Prostate gland (tissue), 2 donors: ENCODE data around the gene BAIAP2L1. TPM values are rescaled to one million over a fixed set of nuclear protein-coding genes. Genes with fewer than 3 reads are reported as not detected.
A peak's percentile ranks its signal among the peaks of the same experiment; 100 is the strongest.
"Not testable (repeated sequence)": the region's sequence is repeated elsewhere in the genome, so short reads cannot be mapped to it uniquely, and the experiment has no call there.

Experiments
- DNase-seq: peaks from one replicate; pipeline ENCODE4 v3.0.0-alpha.2; 2019; ENCODE audit warnings: low spot score
- H3K27ac ChIP-seq, 2 donors: fragments of 200-600 bp; sonication (generic); 2 replicates each; pipeline ENCODE4 v1.5.1; 2017 to 2019
- H3K27me3 ChIP-seq: fragments of 200-600 bp; sonication (generic); replicated peaks from 2 replicates; pipeline ENCODE4 v1.5.1; 2019; ENCODE audit not compliant: insufficient read depth
- H3K36me3 ChIP-seq, 2 donors: fragments of 200-600 bp; sonication (generic); 1 replicate in 1 of 2; 2 replicates in 1 of 2; pipeline versions ENCODE4 v1.5.1 to v1.8.1; 2017 to 2019
- H3K4me1 ChIP-seq: fragments of 200-600 bp; sonication (generic); replicated peaks from 2 replicates; pipeline ENCODE4 v1.5.1; 2019
- H3K4me3 ChIP-seq, 2 donors: fragments of 200-600 bp; sonication (generic); 2 replicates each; pipeline ENCODE4 v1.5.1; 2017 to 2019
- H3K9me3 ChIP-seq: fragments of 200-600 bp; sonication (generic); 2 replicates; pipeline ENCODE4 v1.5.1; 2017
- CTCF ChIP-seq, 4 experiments: fragments of 200-600 bp in 2 of 4; fragments of 450-650 bp in 2 of 4; sonication (generic) in 2 of 4; IDR thresholded peaks; 1 replicate in 3 of 4; 2 replicates in 1 of 4; pipeline ENCODE4 v1.5.1; 2016 to 2019; ENCODE audit warnings: antibody characterized with exemption in 4 of 4, mild to moderate bottlenecking in 2 of 4, moderate library complexity in 2 of 4
- POLR2A ChIP-seq: fragments of 450-650 bp; IDR thresholded peaks from one replicate; pipeline ENCODE4 v1.6.1; 2016; ENCODE audit warnings: antibody characterized with exemption, mild to moderate bottlenecking
- POLR2AphosphoS5 ChIP-seq: sonication (generic); formaldehyde crosslinking; IDR thresholded peaks from one replicate; pipeline ENCODE4 v1.6.1; 2017; ENCODE audit warnings: antibody characterized with exemption
- WGBS: methylation state at CpG from one replicate; pipeline ENCODE4 v1.1.5; 2018; 5-methylcytosine and 5-hydroxymethylcytosine counted together
- intact Hi-C: fragments of 100-400 bp; cut with DNase I; formaldehyde crosslinking; loops from one replicate; pipeline ENCODE4 v1.14.2; 2022
- total RNA-seq, 2 donors: library from RNA; depleted of rRNA; stranded (reverse); fragments of >200 nt; gene quantifications; one replicate each; pipeline ENCODE4 v1.1.0, GENCODE V29; 2016

The BAIAP2L1 gene
- total RNA-seq, 2 donors from 2014 or later, result 24.7 to 41.6 TPM

GRCh38 chr7:98418271-98418635 lies 17.4 kb upstream of the BAIAP2L1 start:
- 87% methylated on average over 7 of the region's 7 CpGs for WGBS
- intact Hi-C loops, result no loop called here
- no peak overlapping the region for H3K4me3 ChIP-seq
- H3K9me3 ChIP-seq, result no peaks in the 10 kb centered on the region
- no peaks in the 10 kb centered on the region for H3K27me3 ChIP-seq
- H3K36me3 ChIP-seq, result no peaks in the 10 kb centered on the region
- no peaks in the 10 kb centered on the region for H3K4me1 ChIP-seq
- no peak for DNase-seq
- TF ChIP-seq POLR2A (no peak), CTCF (IDR thresholded peaks at IDR 0.05) (no peak), POLR2AphosphoS5 (no peak)
- H3K27ac ChIP-seq, result no peak overlapping the region

GRCh38 chr7:98417604-98418270 lies 16.8 kb upstream of the BAIAP2L1 start:
- H3K27me3 ChIP-seq, H3K36me3 ChIP-seq, DNase-seq, H3K9me3 ChIP-seq, H3K4me3 ChIP-seq, H3K4me1 ChIP-seq, intact Hi-C loops: not testable (repeated sequence)
- WGBS, result 77% methylated on average over 11 of the region's 12 CpGs
- H3K27ac ChIP-seq, result peak overlapping the region in 1 of 2 donors; percentile 31
- peak; percentile 12 for TF ChIP-seq POLR2AphosphoS5

- Histone ChIP-seq H3K27ac (no peak overlapping the region), H3K9me3 (no peaks in the 10 kb centered on the region), H3K27me3 (no peaks in the 10 kb centered on the region), H3K4me3 (no peak overlapping the region), H3K36me3 (no peaks in the 10 kb centered on the region), H3K4me1 (no peaks in the 10 kb centered on the region)
- WGBS, result 96% methylated on average over 6 of the region's 6 CpGs
- DNase-seq, result no peak
- TF ChIP-seq CTCF (IDR thresholded peaks at IDR 0.05), result no peak
- no peak for TF ChIP-seq POLR2AphosphoS5
- no peak for TF ChIP-seq POLR2A
- intact Hi-C loops, result no loop called here
These were observed 13.5 kb upstream of the BAIAP2L1 start for GRCh38 chr7:98414205-98414900.

- H3K9me3 ChIP-seq, H3K27ac ChIP-seq, H3K4me1 ChIP-seq, H3K27me3 ChIP-seq, DNase-seq, H3K4me3 ChIP-seq, H3K36me3 ChIP-seq, intact Hi-C loops: not testable (repeated sequence)
- 93% methylated on average over 6 of the region's 6 CpGs for WGBS
These were observed 12.8 kb upstream of the BAIAP2L1 start for GRCh38 chr7:98413655-98414054.

GRCh38 chr7:98409843-98410242 lies 9.0 kb upstream of the BAIAP2L1 start:
- Histone ChIP-seq H3K9me3 (no peaks in the 10 kb centered on the region), H3K27me3 (no peaks in the 10 kb centered on the region), H3K36me3 (no peaks in the 10 kb centered on the region), H3K4me3 (no peak overlapping the region), H3K27ac (peak overlapping the region; percentile 77 to 78), H3K4me1 (no peaks in the 10 kb centered on the region)
- DNase-seq, result no peak
- no peak for TF ChIP-seq CTCF (IDR thresholded peaks at IDR 0.05)
- no peak for TF ChIP-seq POLR2A
- TF ChIP-seq POLR2AphosphoS5, result peak; percentile 69
- 49% methylated on average over 3 of the region's 3 CpGs for WGBS
- intact Hi-C loops, result no loop called here

- intact Hi-C loops, DNase-seq, H3K27ac ChIP-seq, H3K4me3 ChIP-seq, H3K4me1 ChIP-seq, H3K9me3 ChIP-seq, H3K27me3 ChIP-seq, H3K36me3 ChIP-seq: not testable (repeated sequence)
- WGBS, result 93% methylated on average over 7 of the region's 7 CpGs
These were observed 7.3 kb upstream of the BAIAP2L1 start for GRCh38 chr7:98408146-98408545.
